ENCODE results near the gene OXLD1.

The OXLD1 gene

DNA sequence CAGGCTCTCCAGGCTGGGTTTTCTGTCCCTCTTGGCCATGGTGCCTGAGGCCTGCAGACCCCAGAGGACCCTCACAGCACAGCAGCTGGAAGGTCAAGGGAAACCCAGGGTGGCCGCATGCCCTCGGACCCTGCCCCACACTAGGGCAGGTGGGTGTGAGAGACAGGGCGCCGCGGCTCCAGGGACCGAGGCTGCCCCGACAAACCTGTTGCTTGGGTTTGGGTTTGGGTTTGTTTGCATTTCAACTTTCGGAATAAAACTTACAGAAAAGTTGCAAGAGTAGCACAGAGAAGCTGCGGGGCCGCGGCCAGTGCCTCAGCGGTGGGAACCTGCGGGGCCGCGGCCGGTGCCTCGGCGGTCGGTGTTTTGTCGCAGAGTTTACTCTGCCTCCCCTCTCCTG is 25.2 kb upstream of the OXLD1 start:
- TF ChIP-seq ZFX (IDR thresholded peaks at IDR 0.05; ENCODE audit: borderline replicate concordance), result no peak
- TF ChIP-seq, protein P1, sequence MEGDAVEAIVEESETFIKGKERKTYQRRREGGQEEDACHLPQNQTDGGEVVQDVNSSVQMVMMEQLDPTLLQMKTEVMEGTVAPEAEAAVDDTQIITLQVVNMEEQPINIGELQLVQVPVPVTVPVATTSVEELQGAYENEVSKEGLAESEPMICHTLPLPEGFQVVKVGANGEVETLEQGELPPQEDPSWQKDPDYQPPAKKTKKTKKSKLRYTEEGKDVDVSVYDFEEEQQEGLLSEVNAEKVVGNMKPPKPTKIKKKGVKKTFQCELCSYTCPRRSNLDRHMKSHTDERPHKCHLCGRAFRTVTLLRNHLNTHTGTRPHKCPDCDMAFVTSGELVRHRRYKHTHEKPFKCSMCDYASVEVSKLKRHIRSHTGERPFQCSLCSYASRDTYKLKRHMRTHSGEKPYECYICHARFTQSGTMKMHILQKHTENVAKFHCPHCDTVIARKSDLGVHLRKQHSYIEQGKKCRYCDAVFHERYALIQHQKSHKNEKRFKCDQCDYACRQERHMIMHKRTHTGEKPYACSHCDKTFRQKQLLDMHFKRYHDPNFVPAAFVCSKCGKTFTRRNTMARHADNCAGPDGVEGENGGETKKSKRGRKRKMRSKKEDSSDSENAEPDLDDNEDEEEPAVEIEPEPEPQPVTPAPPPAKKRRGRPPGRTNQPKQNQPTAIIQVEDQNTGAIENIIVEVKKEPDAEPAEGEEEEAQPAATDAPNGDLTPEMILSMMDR (IDR thresholded peaks at IDR 0.05), result no peak
- H3K27ac ChIP-seq, result no peak overlapping the region

DNA sequence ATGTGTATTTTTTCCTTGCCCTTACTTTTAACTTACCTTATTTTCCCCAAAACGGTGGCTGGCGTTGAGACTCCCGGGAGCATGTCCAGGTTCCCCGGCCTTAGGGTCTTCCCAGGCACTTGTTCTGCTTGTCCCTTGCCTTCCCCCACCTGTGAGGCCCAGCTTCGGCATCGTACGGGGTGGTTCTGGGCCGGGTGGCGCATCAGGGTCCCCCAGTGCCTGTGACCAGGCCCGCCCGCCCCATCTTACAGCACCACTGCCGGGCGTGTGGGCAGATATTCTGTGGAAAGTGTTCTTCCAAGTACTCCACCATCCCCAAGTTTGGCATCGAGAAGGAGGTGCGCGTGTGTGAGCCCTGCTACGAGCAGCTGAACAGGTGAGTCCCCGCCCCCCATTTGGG is 24.8 kb upstream of the OXLD1 start:
- no peak overlapping the region for H3K27ac ChIP-seq
- TF ChIP-seq, protein P1 (IDR thresholded peaks at IDR 0.05), result no peak
- TF ChIP-seq ZFX (IDR thresholded peaks at IDR 0.05; ENCODE audit: borderline replicate concordance), result no peak

DNA sequence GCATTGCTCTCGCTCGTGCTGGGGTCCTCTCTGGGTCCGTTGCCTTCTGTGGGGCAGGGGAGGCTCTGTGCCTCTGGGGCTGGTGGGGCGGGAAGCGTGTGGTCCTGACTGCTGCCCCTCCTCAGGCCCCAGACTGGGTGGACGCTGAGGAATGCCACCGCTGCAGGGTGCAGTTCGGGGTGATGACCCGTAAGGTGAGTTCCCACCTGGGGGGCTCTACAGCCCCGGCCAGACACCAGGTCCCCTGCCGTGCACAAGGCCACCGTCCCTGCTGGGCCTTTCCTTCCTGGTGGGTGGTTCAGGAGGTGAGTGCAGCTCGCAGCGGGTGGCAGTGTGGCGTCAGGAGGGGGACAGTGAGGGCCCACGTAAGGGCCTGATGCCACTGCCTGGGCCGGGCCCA is 24.1 kb upstream of the OXLD1 start:
- H3K27ac ChIP-seq, result no peak overlapping the region
- no peak for TF ChIP-seq ZFX (IDR thresholded peaks at IDR 0.05; ENCODE audit: borderline replicate concordance)
- TF ChIP-seq, protein P1 (IDR thresholded peaks at IDR 0.05), result no peak

DNA sequence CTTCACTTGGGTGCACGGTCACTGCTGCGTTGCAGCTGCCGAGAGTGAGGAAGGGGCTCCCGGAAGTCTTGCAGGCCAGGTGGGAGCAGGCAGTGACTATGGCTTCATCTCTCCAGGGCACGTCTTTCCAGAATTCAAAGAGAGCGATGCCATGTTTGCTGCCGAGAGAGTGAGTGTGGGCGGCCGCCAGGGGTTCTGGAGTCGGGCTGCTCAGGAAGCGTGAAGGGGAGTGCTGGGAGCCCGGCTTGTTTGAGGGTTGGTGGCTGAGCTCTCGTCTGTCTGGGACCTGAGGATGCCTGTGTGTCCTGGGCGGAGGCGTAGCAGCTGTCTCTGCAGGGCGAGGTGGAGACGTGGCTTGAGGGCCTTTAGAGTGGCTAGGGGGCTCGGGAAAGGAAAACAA is 23.7 kb upstream of the OXLD1 start:
- no peak overlapping the region for H3K27ac ChIP-seq
- TF ChIP-seq, protein P1 (IDR thresholded peaks at IDR 0.05), result no peak
- TF ChIP-seq ZFX (IDR thresholded peaks at IDR 0.05; ENCODE audit: borderline replicate concordance), result no peak

- TF ChIP-seq, protein P1 (IDR thresholded peaks at IDR 0.05), result no peak
- TF ChIP-seq ZFX (IDR thresholded peaks at IDR 0.05; ENCODE audit: borderline replicate concordance), result no peak
- no peak overlapping the region for H3K27ac ChIP-seq
Observed at GRCh38 chr17:81688616-81689015, 22.2 kb upstream of the OXLD1 start.

GRCh38 chr17:81687770-81688541 is 21.6 kb upstream of the OXLD1 start:
- no peak for TF ChIP-seq ZFX (IDR thresholded peaks at IDR 0.05; ENCODE audit: borderline replicate concordance)
- TF ChIP-seq, protein P1 (IDR thresholded peaks at IDR 0.05), result no peak
- no peak overlapping the region for H3K27ac ChIP-seq

DNA sequence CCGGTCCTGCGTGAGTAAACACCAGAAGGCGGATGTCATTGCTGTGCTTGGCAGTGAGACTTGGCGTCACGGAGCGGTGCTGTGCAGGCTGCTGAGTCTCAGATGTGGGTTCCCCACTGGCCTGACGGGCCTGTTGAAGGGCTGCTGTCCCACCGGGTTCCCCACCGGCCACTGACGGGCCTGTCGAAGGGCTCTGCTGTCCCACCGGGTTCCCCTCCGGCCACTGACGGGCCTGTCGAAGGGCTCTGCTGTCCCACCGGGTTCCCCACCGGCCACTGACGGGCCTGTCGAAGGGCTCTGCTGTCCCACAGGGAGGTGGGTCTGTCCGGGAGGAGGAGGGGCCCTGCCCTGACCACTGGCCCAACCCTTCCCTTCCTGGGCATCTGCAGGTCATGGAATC is 20.2 kb upstream of the OXLD1 start:
- H3K27ac ChIP-seq, result no peak overlapping the region

More for the DNA sequence above, 20.2 kb upstream of the OXLD1 start:
- TF ChIP-seq, protein P1 (IDR thresholded peaks at IDR 0.05), result no peak
- no peak for TF ChIP-seq ZFX (IDR thresholded peaks at IDR 0.05; ENCODE audit: borderline replicate concordance)

Data from 22Rv1 (cell line).